SK-N-SH (cell line): Measurements from ENCODE around the gene OR5K1. TPM values are rescaled to one million over a fixed set of nuclear protein-coding genes. Genes with fewer than 3 reads are reported as not detected.

Experiments
- CTCF ChIA-PET: fragments of 300-600, 350-600 bp; formaldehyde crosslinking; extraction: SDS; loops from one replicate; lab custom pipeline; 2021; lab: Yijun Ruan, JAX
- POLR2A ChIA-PET: fragments of 350-600 bp; sonication (Branson Sonifier 250); formaldehyde crosslinking; extraction: SDS; loops from one replicate; lab custom pipeline; 2020; ENCODE audit warnings: antibody characterized with exemption, inconsistent platforms; lab: Yijun Ruan, JAX
- DNase-seq: peaks from one replicate; pipeline ENCODE4 v3.0.0; 2012
- H2AFZ ChIP-seq: fragments of 200-600 bp; sonication (generic); 2 replicates; pipeline ENCODE4 v1.8.1; 2016; ENCODE audit warnings: antibody characterized with exemption, mild to moderate bottlenecking, low read depth
- H3F3A ChIP-seq: fragments of 200-600 bp; sonication (generic); replicated peaks from 2 replicates; pipeline ENCODE3; 2016; ENCODE audit warnings: antibody characterized with exemption, mild to moderate bottlenecking; ENCODE audit not compliant: insufficient read depth
- H3K27ac ChIP-seq, 2 experiments: fragments of 200-500 bp in 1 of 2; fragments of 200-600 bp in 1 of 2; sonication (Bioruptor generic) in 1 of 2; sonication (generic), shearing (Covaris generic) in 1 of 2; 2 replicates each; pipeline versions ENCODE4 v1.5.1 to v1.6.1; 2014 to 2016; ENCODE audit warnings: low read depth in 2 of 2, inconsistent platforms in 1 of 2, low read length in 1 of 2, mild to moderate bottlenecking in 1 of 2, mixed read lengths in 1 of 2
- H3K27me3 ChIP-seq: fragments of 200-600 bp; sonication (generic), shearing (Covaris generic); 2 replicates; pipeline ENCODE4 v1.6.1; 2016; ENCODE audit warnings: mixed run types; ENCODE audit not compliant: insufficient read depth
- H3K36me3 ChIP-seq, 2 experiments: fragments of 200-500 bp in 1 of 2; fragments of 200-600 bp in 1 of 2; sonication (Bioruptor generic) in 1 of 2; sonication (generic) in 1 of 2; replicated peaks in 1 of 2; 2 replicates each; pipeline versions ENCODE3 to v1.5.1; 2014 to 2016; ENCODE audit warnings: low read length in 1 of 2, mild to moderate bottlenecking in 1 of 2; ENCODE audit not compliant: insufficient read depth in 2 of 2, control insufficient read depth in 1 of 2
- H3K4me1 ChIP-seq, 2 experiments: fragments of 200-500 bp in 1 of 2; fragments of 200-600 bp in 1 of 2; sonication (Bioruptor generic) in 1 of 2; sonication (generic), shearing (Covaris generic) in 1 of 2; 2 replicates each; pipeline versions ENCODE4 v1.5.1 to v1.6.1; 2014 to 2016; ENCODE audit warnings: low read depth in 1 of 2, low read length in 1 of 2, mixed run types in 1 of 2; ENCODE audit not compliant: insufficient read depth in 2 of 2, control insufficient read depth in 1 of 2
- H3K4me2 ChIP-seq: fragments of 200-600 bp; sonication (generic), shearing (Covaris generic); 2 replicates; pipeline ENCODE4 v1.6.1; 2017; ENCODE audit warnings: mixed run types
- H3K4me3 ChIP-seq, 2 experiments: fragments of 200-500 bp in 1 of 2; fragments of 200-600 bp in 1 of 2; sonication (Bioruptor generic) in 1 of 2; sonication (generic), shearing (Covaris generic) in 1 of 2; 2 replicates each; pipeline versions ENCODE4 v1.5.1 to v1.8.1; 2014 to 2016; ENCODE audit warnings: low read depth in 2 of 2, inconsistent platforms in 1 of 2, low read length in 1 of 2, mild to moderate bottlenecking in 1 of 2, mixed read lengths in 1 of 2, moderate library complexity in 1 of 2
- H3K79me2 ChIP-seq: fragments of 200-600 bp; sonication (generic); 2 replicates; pipeline ENCODE4 v1.8.1; 2017; ENCODE audit warnings: mild to moderate bottlenecking; ENCODE audit not compliant: insufficient read depth
- H3K9ac ChIP-seq: fragments of 200-600 bp; sonication (generic); 2 replicates; pipeline ENCODE4 v1.6.1; 2017; ENCODE audit warnings: mixed run types
- H3K9me2 ChIP-seq: fragments of 200-600 bp; sonication (generic); 2 replicates; pipeline ENCODE4 v1.6.1; 2017; ENCODE audit warnings: mixed run types
- H3K9me3 ChIP-seq: fragments of 200-600 bp; sonication (generic); 2 replicates; pipeline ENCODE4 v1.6.1; 2017; ENCODE audit warnings: mixed run types, mild to moderate bottlenecking, moderate library complexity
- H4K20me1 ChIP-seq: fragments of 200-600 bp; sonication (generic); 2 replicates; pipeline ENCODE4 v1.6.1; 2017; ENCODE audit warnings: mild to moderate bottlenecking, mixed run types; ENCODE audit not compliant: insufficient read depth
- CHD2 ChIP-seq: fragments of 150-350 bp; IDR thresholded peaks from 2 replicates; pipeline ENCODE4 v1.6.1; 2018; ENCODE audit warnings: low read length; ENCODE audit not compliant: partially characterized antibody
- CTCF ChIP-seq: fragments of 200-600 bp; sonication (generic); IDR thresholded peaks from 2 replicates; pipeline ENCODE4 v1.6.1; 2017; ENCODE audit warnings: antibody characterized with exemption, mild to moderate bottlenecking, moderate library complexity
- EP300 ChIP-seq, 2 experiments: IDR thresholded peaks; 2 replicates each; pipeline versions ENCODE4 v1.4.0 to v1.6.1; 2012; ENCODE audit warnings: borderline replicate concordance in 1 of 2, low read depth in 1 of 2, low read length in 1 of 2
- EZH2phosphoT487 ChIP-seq: fragments of 200-600 bp; sonication (generic); IDR thresholded peaks from 2 replicates; pipeline ENCODE4 v1.6.1; 2017; ENCODE audit warnings: low read depth, mixed run types, mild to moderate bottlenecking, antibody characterized with exemption, moderate library complexity, borderline replicate concordance
- FOXJ3 ChIP-seq: sonication (generic); formaldehyde crosslinking; IDR thresholded peaks from 2 replicates; pipeline ENCODE4 v1.5.1; 2020; ENCODE audit warnings: mild to moderate bottlenecking, missing genetic modification reagents
- GABPA ChIP-seq: IDR thresholded peaks from 2 replicates; pipeline ENCODE4 v1.4.0; 2012; ENCODE audit warnings: low read depth, mild to moderate bottlenecking
- GATA2 ChIP-seq: sonication (generic); formaldehyde crosslinking; IDR thresholded peaks from 2 replicates; pipeline ENCODE4 v1.5.0; 2020; ENCODE audit warnings: mild to moderate bottlenecking, missing genetic modification reagents
- IRF3 ChIP-seq: fragments of 150-350 bp; IDR thresholded peaks from 2 replicates; pipeline ENCODE4 v1.6.1; 2016; ENCODE audit warnings: mild to moderate bottlenecking, low read depth, low read length
- JUND ChIP-seq: IDR thresholded peaks from 2 replicates; pipeline ENCODE4 v1.4.0; 2012
- MEF2A ChIP-seq: IDR thresholded peaks from 2 replicates; pipeline ENCODE4 v1.4.0; 2012; ENCODE audit warnings: low read depth, borderline replicate concordance
- NFIC ChIP-seq: IDR thresholded peaks from 2 replicates; pipeline ENCODE4 v1.4.0; 2012; ENCODE audit warnings: borderline replicate concordance
- PBX3 ChIP-seq: IDR thresholded peaks from 2 replicates; pipeline ENCODE4; 2012
- POLR2AphosphoS5 ChIP-seq: IDR thresholded peaks from 2 replicates; pipeline ENCODE4 v1.6.1; 2012; ENCODE audit warnings: low read depth, low read length
- RCOR1 ChIP-seq: fragments of 150-350 bp; IDR thresholded peaks from 2 replicates; pipeline ENCODE4 v1.6.1; 2017; ENCODE audit warnings: antibody characterized with exemption, low read length
- REST ChIP-seq: IDR thresholded peaks from 2 replicates; pipeline ENCODE4 v1.6.1; 2012; ENCODE audit warnings: mild to moderate bottlenecking, low read depth, low read length, moderate library complexity
- RFX5 ChIP-seq: IDR thresholded peaks from 2 replicates; pipeline ENCODE4 v1.6.1; 2012; ENCODE audit warnings: mild to moderate bottlenecking, improper control_type of control experiment, low read length
- SIN3A ChIP-seq: IDR thresholded peaks from 2 replicates; pipeline ENCODE4 v1.6.1; 2012; ENCODE audit warnings: low read depth, mild to moderate bottlenecking, low read length, moderate library complexity, borderline replicate concordance
- YY1 ChIP-seq: IDR thresholded peaks from 2 replicates; pipeline ENCODE4 v1.4.0; 2012; ENCODE audit warnings: low read depth, mild to moderate bottlenecking
- WGBS: methylation state at CpG from one replicate; pipeline ENCODE4 v1.1.6; 2017; ENCODE audit warnings: low lambda C conversion rate; 5-methylcytosine and 5-hydroxymethylcytosine counted together
- polyA plus RNA-seq, 3 experiments: library from polyadenylated mRNA; depleted of rRNA; stranded (reverse); fragments of >200 nt; gene quantifications; 2 replicates each; pipeline ENCODE4 v1.2.3, GENCODE V29; 2012

The OR5K1 gene
- polyA plus RNA-seq, 1 of the 3 experiments (the other 2 are of a cell fraction) = not detected

GRCh38 chr3:98483626-98484025 is 20.6 kb downstream of the OR5K1 start:
- no peak overlapping the region for H3K9ac ChIP-seq
- H3K27ac ChIP-seq = no peak overlapping the region
- DNase-seq = no peak
- ChIA-PET CTCF (no interaction called here), POLR2A (no interaction called here)
- H2AFZ ChIP-seq = no peak overlapping the region
- H3F3A ChIP-seq = no peaks in the 10 kb centered on the region
- 9% methylated on average over 3 of the region's 3 CpGs for WGBS
- H3K9me2 ChIP-seq = no peaks in the 10 kb centered on the region
- H3K79me2 ChIP-seq = no peaks in the 10 kb centered on the region
- H3K9me3 ChIP-seq = no peaks in the 10 kb centered on the region
- H4K20me1 ChIP-seq = no peaks in the 10 kb centered on the region
- H3K4me2 ChIP-seq = no peak overlapping the region
- no peaks in the 10 kb centered on the region for H3K36me3 ChIP-seq
- H3K4me1 ChIP-seq = no peaks in the 10 kb centered on the region
- no peak overlapping the region for H3K4me3 ChIP-seq
- TF ChIP-seq CTCF = no peak
- TF ChIP-seq GABPA = no peak
- no peak for TF ChIP-seq REST
- TF ChIP-seq NFIC = no peak
- TF ChIP-seq SIN3A = no peak
- no peak for TF ChIP-seq GATA2 (CRISPR knock-in tag)
- TF ChIP-seq IRF3 = no peak
- no peak for TF ChIP-seq JUND
- TF ChIP-seq POLR2AphosphoS5 = no peak
- TF ChIP-seq PBX3 = no peak
- no peaks in the 10 kb centered on the region for H3K27me3 ChIP-seq

- H3K9me2 ChIP-seq = no peaks in the 10 kb centered on the region
- H3K4me1 ChIP-seq = no peaks in the 10 kb centered on the region
- no peaks in the 10 kb centered on the region for H3F3A ChIP-seq
- no peak for DNase-seq
- no peak within 1 kb of the TSS for H3K9ac ChIP-seq
- no peak within 1 kb of the TSS for H3K4me3 ChIP-seq
- no peaks in the 10 kb centered on the region for H3K79me2 ChIP-seq
- no peak within 1 kb of the TSS for H3K27ac ChIP-seq
- H3K4me2 ChIP-seq = no peak within 1 kb of the TSS
- POLR2A ChIA-PET = no interaction called here
- no peaks in the 10 kb centered on the region for H3K36me3 ChIP-seq
- CTCF ChIA-PET = no interaction called here
- 18% methylated on average over 2 of the region's 2 CpGs for WGBS
- 0 out of 2 replicates have a peak, but pooled peaks cover 5% of the 10 kb centered on the region for H3K27me3 ChIP-seq
- no peak within 1 kb of the TSS for H2AFZ ChIP-seq
- H3K9me3 ChIP-seq = no peaks in the 10 kb centered on the region
- no peaks in the 10 kb centered on the region for H4K20me1 ChIP-seq
- TF ChIP-seq RFX5 (no peak), JUND (no peak), YY1 (no peak), EZH2phosphoT487 (no peak), CHD2 (no peak), RCOR1 (no peak), IRF3 (no peak), MEF2A (no peak), FOXJ3 (CRISPR knock-in tag) (no peak), EP300 (IDR thresholded peaks at IDR 0.05; ENCODE audit: borderline replicate concordance in 1 of 2, low read depth in 1 of 2, low read length in 1 of 2) (no peak), POLR2AphosphoS5 (no peak)
These were observed 34.4 kb downstream of the OR5K1 start, which contains the start of gene OR5K2 for GRCh38 chr3:98497381-98497780. Gene OR5K2, plus strand, starts transcription at chr3:98497681. Its CDS starts 0 bp downstream, at chr3:98497681.
